ENCODE measurements around the gene CCDC9B.

- TF ChIP-seq, protein P1, sequence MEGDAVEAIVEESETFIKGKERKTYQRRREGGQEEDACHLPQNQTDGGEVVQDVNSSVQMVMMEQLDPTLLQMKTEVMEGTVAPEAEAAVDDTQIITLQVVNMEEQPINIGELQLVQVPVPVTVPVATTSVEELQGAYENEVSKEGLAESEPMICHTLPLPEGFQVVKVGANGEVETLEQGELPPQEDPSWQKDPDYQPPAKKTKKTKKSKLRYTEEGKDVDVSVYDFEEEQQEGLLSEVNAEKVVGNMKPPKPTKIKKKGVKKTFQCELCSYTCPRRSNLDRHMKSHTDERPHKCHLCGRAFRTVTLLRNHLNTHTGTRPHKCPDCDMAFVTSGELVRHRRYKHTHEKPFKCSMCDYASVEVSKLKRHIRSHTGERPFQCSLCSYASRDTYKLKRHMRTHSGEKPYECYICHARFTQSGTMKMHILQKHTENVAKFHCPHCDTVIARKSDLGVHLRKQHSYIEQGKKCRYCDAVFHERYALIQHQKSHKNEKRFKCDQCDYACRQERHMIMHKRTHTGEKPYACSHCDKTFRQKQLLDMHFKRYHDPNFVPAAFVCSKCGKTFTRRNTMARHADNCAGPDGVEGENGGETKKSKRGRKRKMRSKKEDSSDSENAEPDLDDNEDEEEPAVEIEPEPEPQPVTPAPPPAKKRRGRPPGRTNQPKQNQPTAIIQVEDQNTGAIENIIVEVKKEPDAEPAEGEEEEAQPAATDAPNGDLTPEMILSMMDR (IDR thresholded peaks at IDR 0.05; ENCODE audit: insufficient read depth, low read length): no peak
- TF ChIP-seq GABPA (IDR thresholded peaks at IDR 0.05; ENCODE audit: low read depth) (no peak), POLR2AphosphoS5 (IDR thresholded peaks at IDR 0.05; ENCODE audit: low read depth) (no peak)
- TF ChIP-seq, protein P2, sequence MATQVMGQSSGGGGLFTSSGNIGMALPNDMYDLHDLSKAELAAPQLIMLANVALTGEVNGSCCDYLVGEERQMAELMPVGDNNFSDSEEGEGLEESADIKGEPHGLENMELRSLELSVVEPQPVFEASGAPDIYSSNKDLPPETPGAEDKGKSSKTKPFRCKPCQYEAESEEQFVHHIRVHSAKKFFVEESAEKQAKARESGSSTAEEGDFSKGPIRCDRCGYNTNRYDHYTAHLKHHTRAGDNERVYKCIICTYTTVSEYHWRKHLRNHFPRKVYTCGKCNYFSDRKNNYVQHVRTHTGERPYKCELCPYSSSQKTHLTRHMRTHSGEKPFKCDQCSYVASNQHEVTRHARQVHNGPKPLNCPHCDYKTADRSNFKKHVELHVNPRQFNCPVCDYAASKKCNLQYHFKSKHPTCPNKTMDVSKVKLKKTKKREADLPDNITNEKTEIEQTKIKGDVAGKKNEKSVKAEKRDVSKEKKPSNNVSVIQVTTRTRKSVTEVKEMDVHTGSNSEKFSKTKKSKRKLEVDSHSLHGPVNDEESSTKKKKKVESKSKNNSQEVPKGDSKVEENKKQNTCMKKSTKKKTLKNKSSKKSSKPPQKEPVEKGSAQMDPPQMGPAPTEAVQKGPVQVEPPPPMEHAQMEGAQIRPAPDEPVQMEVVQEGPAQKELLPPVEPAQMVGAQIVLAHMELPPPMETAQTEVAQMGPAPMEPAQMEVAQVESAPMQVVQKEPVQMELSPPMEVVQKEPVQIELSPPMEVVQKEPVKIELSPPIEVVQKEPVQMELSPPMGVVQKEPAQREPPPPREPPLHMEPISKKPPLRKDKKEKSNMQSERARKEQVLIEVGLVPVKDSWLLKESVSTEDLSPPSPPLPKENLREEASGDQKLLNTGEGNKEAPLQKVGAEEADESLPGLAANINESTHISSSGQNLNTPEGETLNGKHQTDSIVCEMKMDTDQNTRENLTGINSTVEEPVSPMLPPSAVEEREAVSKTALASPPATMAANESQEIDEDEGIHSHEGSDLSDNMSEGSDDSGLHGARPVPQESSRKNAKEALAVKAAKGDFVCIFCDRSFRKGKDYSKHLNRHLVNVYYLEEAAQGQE (IDR thresholded peaks at IDR 0.05; ENCODE audit: insufficient replicate concordance, low read depth): no peak
These were observed 55.2 kb downstream of the CCDC9B start for GRCh38 chr15:40285554-40286011.

All from HL-60 (cell line).